ENCODE data around the gene C1QTNF8. TPM values are rescaled to one million over a fixed set of nuclear protein-coding genes. Genes with fewer than 3 reads are reported as not detected.

Gene C1QTNF8
- total and polyA plus RNA-seq, 4 donors: not detected

DNA sequence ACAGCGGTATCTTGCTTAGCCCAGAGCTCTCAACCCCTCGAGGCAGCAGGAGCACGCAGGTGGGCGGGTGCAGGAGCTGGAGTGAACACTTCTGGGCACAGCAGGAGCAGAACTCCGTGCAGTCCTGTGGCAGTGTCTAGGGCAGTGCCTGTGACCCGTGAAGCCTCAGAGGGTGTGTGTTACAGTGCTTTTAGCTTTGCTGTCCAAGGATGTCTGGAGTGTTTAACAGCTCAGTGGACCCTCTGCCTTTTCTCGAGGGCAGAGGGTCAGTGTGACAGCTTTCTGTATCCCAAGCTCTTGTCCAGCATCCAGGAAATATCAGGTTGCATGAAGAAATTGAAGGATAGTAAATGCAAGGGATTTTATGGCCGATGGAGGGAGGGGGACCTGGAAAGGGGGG, 39.8 kb downstream of the C1QTNF8 start:
- H3K9me3 ChIP-seq (ENCODE audit: control insufficient read depth in 4 of 4, low read length in 3 of 4): no peaks in the 10 kb centered on the region
- H3K27ac ChIP-seq (ENCODE audit: low read depth in 1 of 2, low read length in 2 of 2): no peak overlapping the region
- H3K27me3 ChIP-seq (ENCODE audit: control insufficient read depth in 4 of 4, insufficient read depth in 4 of 4, low read length in 3 of 4): peaks cover 0 to 4% (median 0%) of the 10 kb centered on the region in 4 donors
- no peak overlapping the region for H3K9ac ChIP-seq (ENCODE audit: low read depth in 1 of 2, low read length in 2 of 2)
- 73% methylated on average over 8 of the region's 8 CpGs for WGBS
- TF ChIP-seq, protein P1, sequence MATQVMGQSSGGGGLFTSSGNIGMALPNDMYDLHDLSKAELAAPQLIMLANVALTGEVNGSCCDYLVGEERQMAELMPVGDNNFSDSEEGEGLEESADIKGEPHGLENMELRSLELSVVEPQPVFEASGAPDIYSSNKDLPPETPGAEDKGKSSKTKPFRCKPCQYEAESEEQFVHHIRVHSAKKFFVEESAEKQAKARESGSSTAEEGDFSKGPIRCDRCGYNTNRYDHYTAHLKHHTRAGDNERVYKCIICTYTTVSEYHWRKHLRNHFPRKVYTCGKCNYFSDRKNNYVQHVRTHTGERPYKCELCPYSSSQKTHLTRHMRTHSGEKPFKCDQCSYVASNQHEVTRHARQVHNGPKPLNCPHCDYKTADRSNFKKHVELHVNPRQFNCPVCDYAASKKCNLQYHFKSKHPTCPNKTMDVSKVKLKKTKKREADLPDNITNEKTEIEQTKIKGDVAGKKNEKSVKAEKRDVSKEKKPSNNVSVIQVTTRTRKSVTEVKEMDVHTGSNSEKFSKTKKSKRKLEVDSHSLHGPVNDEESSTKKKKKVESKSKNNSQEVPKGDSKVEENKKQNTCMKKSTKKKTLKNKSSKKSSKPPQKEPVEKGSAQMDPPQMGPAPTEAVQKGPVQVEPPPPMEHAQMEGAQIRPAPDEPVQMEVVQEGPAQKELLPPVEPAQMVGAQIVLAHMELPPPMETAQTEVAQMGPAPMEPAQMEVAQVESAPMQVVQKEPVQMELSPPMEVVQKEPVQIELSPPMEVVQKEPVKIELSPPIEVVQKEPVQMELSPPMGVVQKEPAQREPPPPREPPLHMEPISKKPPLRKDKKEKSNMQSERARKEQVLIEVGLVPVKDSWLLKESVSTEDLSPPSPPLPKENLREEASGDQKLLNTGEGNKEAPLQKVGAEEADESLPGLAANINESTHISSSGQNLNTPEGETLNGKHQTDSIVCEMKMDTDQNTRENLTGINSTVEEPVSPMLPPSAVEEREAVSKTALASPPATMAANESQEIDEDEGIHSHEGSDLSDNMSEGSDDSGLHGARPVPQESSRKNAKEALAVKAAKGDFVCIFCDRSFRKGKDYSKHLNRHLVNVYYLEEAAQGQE (IDR thresholded peaks at IDR 0.05): no peak
- TF ChIP-seq GABPA (IDR thresholded peaks at IDR 0.05 in 1 of 2, conservative IDR thresholded peaks at IDR 0.05 in 1 of 2): no peak
- no peak for TF ChIP-seq EGR1 (IDR thresholded peaks at IDR 0.05; ENCODE audit: low read depth in 2 of 2)
- TF ChIP-seq FOXA2 (IDR thresholded peaks at IDR 0.05): no peak
- TF ChIP-seq CTCF (IDR thresholded peaks at IDR 0.05; ENCODE audit: low read depth, low read length, missing input control): no peak
- TF ChIP-seq, protein P2, sequence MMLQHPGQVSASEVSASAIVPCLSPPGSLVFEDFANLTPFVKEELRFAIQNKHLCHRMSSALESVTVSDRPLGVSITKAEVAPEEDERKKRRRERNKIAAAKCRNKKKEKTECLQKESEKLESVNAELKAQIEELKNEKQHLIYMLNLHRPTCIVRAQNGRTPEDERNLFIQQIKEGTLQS (IDR thresholded peaks at IDR 0.05): no peak
- no peak for TF ChIP-seq HNF4G (IDR thresholded peaks at IDR 0.05)
- no peak for TF ChIP-seq RXRA (IDR thresholded peaks at IDR 0.05)
- no peaks in the 10 kb centered on the region for H3K36me3 ChIP-seq (ENCODE audit: control insufficient read depth in 4 of 4, insufficient read depth in 3 of 4, low read depth in 1 of 4, low read length in 3 of 4)
- no peak for DNase-seq (ENCODE audit: low spot score)
- H3K4me1 ChIP-seq (ENCODE audit: control insufficient read depth in 4 of 4, insufficient read depth in 4 of 4, low read length in 3 of 4): no peaks in the 10 kb centered on the region
- H3K4me3 ChIP-seq (ENCODE audit: low read depth in 1 of 3, low read length in 3 of 3): no peak overlapping the region

- Histone ChIP-seq H3K9me3 (ENCODE audit: control insufficient read depth in 4 of 4, low read length in 3 of 4) (no peaks in the 10 kb centered on the region), H3K9ac (ENCODE audit: low read depth in 1 of 2, low read length in 2 of 2) (no peak overlapping the region), H3K4me1 (ENCODE audit: control insufficient read depth in 4 of 4, insufficient read depth in 4 of 4, low read length in 3 of 4) (no peaks in the 10 kb centered on the region), H3K27me3 (ENCODE audit: control insufficient read depth in 4 of 4, insufficient read depth in 4 of 4, low read length in 3 of 4) (peaks cover 0 to 4% (median 0%) of the 10 kb centered on the region in 4 donors), H3K27ac (ENCODE audit: low read depth in 1 of 2, low read length in 2 of 2) (no peak overlapping the region), H3K36me3 (ENCODE audit: control insufficient read depth in 4 of 4, insufficient read depth in 3 of 4, low read depth in 1 of 4, low read length in 3 of 4) (no peaks in the 10 kb centered on the region), H3K4me3 (ENCODE audit: low read depth in 1 of 3, low read length in 3 of 3) (no peak overlapping the region)
- WGBS: 66% methylated on average over 13 of the region's 13 CpGs
- TF ChIP-seq TAF1 (conservative IDR thresholded peaks at IDR 0.05) (no peak), FOXA2 (IDR thresholded peaks at IDR 0.05) (no peak), JUND (IDR thresholded peaks at IDR 0.05) (no peak), EGR1 (IDR thresholded peaks at IDR 0.05; ENCODE audit: low read depth in 2 of 2) (no peak), GABPA (IDR thresholded peaks at IDR 0.05 in 1 of 2, conservative IDR thresholded peaks at IDR 0.05 in 1 of 2) (no peak), SP1 (IDR thresholded peaks at IDR 0.05) (no peak), ZBTB33 (IDR thresholded peaks at IDR 0.05) (no peak), HNF4A (conservative IDR thresholded peaks at IDR 0.05) (no peak), RAD21 (IDR thresholded peaks at IDR 0.05) (no peak), YY1 (IDR thresholded peaks at IDR 0.05) (no peak)
- TF ChIP-seq, protein P2 (IDR thresholded peaks at IDR 0.05): no peak
- TF ChIP-seq, protein P3, sequence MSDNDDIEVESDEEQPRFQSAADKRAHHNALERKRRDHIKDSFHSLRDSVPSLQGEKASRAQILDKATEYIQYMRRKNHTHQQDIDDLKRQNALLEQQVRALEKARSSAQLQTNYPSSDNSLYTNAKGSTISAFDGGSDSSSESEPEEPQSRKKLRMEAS (IDR thresholded peaks at IDR 0.05): no peak
- DNase-seq (ENCODE audit: low spot score): no peak
Observed at GRCh38 chr16:1055557-1055924, 40.5 kb downstream of the C1QTNF8 start.

All from liver (tissue), 9 donors.